Neural cell (in vitro differentiated cells): ENCODE results near the gene ITPR3. TPM values are rescaled to one million over a fixed set of nuclear protein-coding genes. Genes with fewer than 3 reads are reported as not detected.
A peak's percentile ranks its signal among the peaks of the same experiment; 100 is the strongest.

Experiments
- H2AFZ ChIP-seq: fragments of 200-600, 300-800 bp; sonication (generic), shearing (Covaris generic); 2 replicates; pipeline ENCODE4 v1.6.0; 2014; ENCODE audit warnings: low read depth, mild to moderate bottlenecking, antibody characterized with exemption, low read length, moderate library complexity
- H3F3A ChIP-seq: fragments of 200-600 bp; shearing (Covaris generic); 2 replicates; pipeline ENCODE4 v1.6.1; 2016; ENCODE audit warnings: mild to moderate bottlenecking, moderate library complexity, mixed read lengths, antibody characterized with exemption, low read length; ENCODE audit not compliant: insufficient read depth, poor library complexity, severe bottlenecking
- H3K27ac ChIP-seq: fragments of 200-600, 300-800 bp; sonication (generic), shearing (Covaris generic); 2 replicates; pipeline ENCODE4 v1.5.1; 2014; ENCODE audit warnings: mild to moderate bottlenecking, low read length, moderate library complexity
- H3K27me3 ChIP-seq: fragments of 300-800, 200-600 bp; sonication (generic), shearing (Covaris generic); 2 replicates; pipeline ENCODE4 v1.6.0; 2014; ENCODE audit warnings: mild to moderate bottlenecking, low read depth, low read length, moderate library complexity; ENCODE audit not compliant: insufficient read depth
- H3K36me3 ChIP-seq: fragments of 300-800, 200-600 bp; sonication (generic), shearing (Covaris generic); 2 replicates; pipeline ENCODE4 v1.5.1; 2014; ENCODE audit warnings: mild to moderate bottlenecking, antibody characterized with exemption, low read length, moderate library complexity; ENCODE audit not compliant: insufficient read depth
- H3K4me2 ChIP-seq: fragments of 300-800, 200-600 bp; sonication (generic), shearing (Covaris generic); 2 replicates; pipeline ENCODE4 v1.6.0; 2014; ENCODE audit warnings: mild to moderate bottlenecking, low read length
- H3K4me3 ChIP-seq: fragments of 300-800, 200-600 bp; sonication (generic), shearing (Covaris generic); 2 replicates; pipeline ENCODE4 v1.5.1; 2014; ENCODE audit warnings: mild to moderate bottlenecking, low read length, moderate library complexity
- H3K79me2 ChIP-seq: fragments of 200-600 bp; shearing (Covaris generic); replicated peaks from 2 replicates; pipeline ENCODE4 v1.6.0; 2014; ENCODE audit warnings: mild to moderate bottlenecking, low read length, moderate library complexity; ENCODE audit not compliant: insufficient read depth
- H3K9ac ChIP-seq: fragments of 300-800, 200-600 bp; sonication (generic), shearing (Covaris generic); 2 replicates; pipeline ENCODE4 v1.6.1; 2016; ENCODE audit warnings: mild to moderate bottlenecking, low read length, mixed read lengths
- H3K9me2 ChIP-seq: fragments of 200-600 bp; shearing (Covaris generic); 2 replicates; pipeline ENCODE4 v1.6.1; 2016; ENCODE audit warnings: mild to moderate bottlenecking, low read length, mixed read lengths; ENCODE audit not compliant: insufficient read depth
- H3K9me3 ChIP-seq: fragments of 200-600, 300-800 bp; sonication (generic), shearing (Covaris generic); 2 replicates; pipeline ENCODE4 v1.6.1; 2016; ENCODE audit warnings: mild to moderate bottlenecking, mixed run types, low read length, moderate library complexity, mixed read lengths
- H4K20me1 ChIP-seq: fragments of 200-600 bp; shearing (Covaris generic); 2 replicates; pipeline ENCODE4 v1.6.1; 2016; ENCODE audit warnings: mild to moderate bottlenecking, mixed run types; ENCODE audit not compliant: insufficient read depth
- EP300 ChIP-seq: fragments of 450-650 bp; conservative IDR thresholded peaks from 2 replicates; pipeline ENCODE4 v1.6.1; 2014; ENCODE audit warnings: antibody characterized with exemption, mild to moderate bottlenecking, moderate library complexity; ENCODE audit not compliant: poor library complexity, severe bottlenecking
- EZH2 ChIP-seq: fragments of 200-600, 300-800 bp; shearing (Covaris generic), sonication (generic); IDR thresholded peaks from 2 replicates; pipeline ENCODE4 v1.6.1; 2014; ENCODE audit warnings: antibody characterized with exemption, low read length, borderline replicate concordance, mild to moderate bottlenecking; ENCODE audit not compliant: insufficient read depth, poor library complexity, severe bottlenecking
- MXI1 ChIP-seq: fragments of 450-650 bp; conservative IDR thresholded peaks from 2 replicates; pipeline ENCODE4 v1.6.1; 2014; ENCODE audit warnings: antibody characterized with exemption, mild to moderate bottlenecking; ENCODE audit not compliant: poor library complexity, severe bottlenecking
- POLR2AphosphoS5 ChIP-seq: IDR thresholded peaks from 2 replicates; pipeline ENCODE4 v1.6.1; 2012
- RAD21 ChIP-seq: fragments of 450-650 bp; conservative IDR thresholded peaks from 2 replicates; pipeline ENCODE4 v1.6.1; 2014; ENCODE audit warnings: antibody characterized with exemption, mild to moderate bottlenecking, moderate library complexity
- SMC3 ChIP-seq: fragments of 450-650 bp; conservative IDR thresholded peaks from 2 replicates; pipeline ENCODE4 v1.6.1; 2014; ENCODE audit warnings: antibody characterized with exemption, mild to moderate bottlenecking, moderate library complexity; ENCODE audit not compliant: poor library complexity
- TAF1 ChIP-seq: IDR thresholded peaks from 2 replicates; pipeline ENCODE4 v1.6.1; 2012; ENCODE audit warnings: low read depth
- polyA plus RNA-seq: library from polyadenylated mRNA; depleted of rRNA; stranded (reverse); fragments of >200 nt; gene quantifications from 2 replicates; pipeline ENCODE4 v1.2.3, GENCODE V29; 2014
- TF ChIP-seq, protein P1 (sequence below): fragments of 450-650 bp; IDR thresholded peaks from 2 replicates; pipeline ENCODE4 v1.5.1; 2014; ENCODE audit warnings: antibody characterized with exemption, mild to moderate bottlenecking, moderate library complexity; ENCODE audit not compliant: poor library complexity, severe bottlenecking
- TF ChIP-seq, protein P2 (sequence below): IDR thresholded peaks from 2 replicates; pipeline ENCODE4 v1.6.1; 2012; ENCODE audit warnings: borderline replicate concordance

ITPR3 gene
- polyA plus RNA-seq, 1 donor from 2014 or later, result 0.11 TPM

DNA sequence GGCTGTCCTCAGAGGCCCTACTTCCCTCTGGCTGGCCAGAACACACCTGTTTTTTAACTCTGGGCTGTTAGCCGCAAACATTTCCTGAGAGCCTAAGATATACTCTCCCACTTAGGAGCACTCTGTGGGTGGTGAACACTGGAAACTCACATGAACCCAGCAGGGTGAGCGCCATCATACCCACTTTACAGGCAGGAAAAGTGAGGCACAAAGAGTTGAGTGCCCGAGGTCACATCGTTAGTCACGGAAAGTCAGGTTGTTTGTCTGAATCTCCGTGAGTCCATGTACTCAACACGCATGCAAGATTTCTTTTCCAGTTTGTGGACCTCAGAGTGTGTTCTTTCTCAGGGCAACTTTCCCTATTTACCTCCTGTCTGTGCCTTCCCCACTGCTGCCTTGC lies 43.0 kb upstream of the ITPR3 start:
- peak overlapping the region; percentile 98 for H3K4me3 ChIP-seq
- no peaks in the 10 kb centered on the region for H3K9me3 ChIP-seq
- no peaks in the 10 kb centered on the region for H3K36me3 ChIP-seq
- no peak overlapping the region for H3K27ac ChIP-seq
- peaks cover 15% of the 10 kb centered on the region for H3K79me2 ChIP-seq
- H2AFZ ChIP-seq, result no peak overlapping the region
- H3K9ac ChIP-seq, result no peak overlapping the region
- H3K4me2 ChIP-seq, result no peak overlapping the region
- no peaks in the 10 kb centered on the region for H3K27me3 ChIP-seq
- TF ChIP-seq, protein P1, sequence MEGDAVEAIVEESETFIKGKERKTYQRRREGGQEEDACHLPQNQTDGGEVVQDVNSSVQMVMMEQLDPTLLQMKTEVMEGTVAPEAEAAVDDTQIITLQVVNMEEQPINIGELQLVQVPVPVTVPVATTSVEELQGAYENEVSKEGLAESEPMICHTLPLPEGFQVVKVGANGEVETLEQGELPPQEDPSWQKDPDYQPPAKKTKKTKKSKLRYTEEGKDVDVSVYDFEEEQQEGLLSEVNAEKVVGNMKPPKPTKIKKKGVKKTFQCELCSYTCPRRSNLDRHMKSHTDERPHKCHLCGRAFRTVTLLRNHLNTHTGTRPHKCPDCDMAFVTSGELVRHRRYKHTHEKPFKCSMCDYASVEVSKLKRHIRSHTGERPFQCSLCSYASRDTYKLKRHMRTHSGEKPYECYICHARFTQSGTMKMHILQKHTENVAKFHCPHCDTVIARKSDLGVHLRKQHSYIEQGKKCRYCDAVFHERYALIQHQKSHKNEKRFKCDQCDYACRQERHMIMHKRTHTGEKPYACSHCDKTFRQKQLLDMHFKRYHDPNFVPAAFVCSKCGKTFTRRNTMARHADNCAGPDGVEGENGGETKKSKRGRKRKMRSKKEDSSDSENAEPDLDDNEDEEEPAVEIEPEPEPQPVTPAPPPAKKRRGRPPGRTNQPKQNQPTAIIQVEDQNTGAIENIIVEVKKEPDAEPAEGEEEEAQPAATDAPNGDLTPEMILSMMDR, result no peak
- no peak for TF ChIP-seq RAD21
- no peak for TF ChIP-seq TAF1
- no peak for TF ChIP-seq POLR2AphosphoS5
- TF ChIP-seq EP300, result no peak
- TF ChIP-seq, protein P2, sequence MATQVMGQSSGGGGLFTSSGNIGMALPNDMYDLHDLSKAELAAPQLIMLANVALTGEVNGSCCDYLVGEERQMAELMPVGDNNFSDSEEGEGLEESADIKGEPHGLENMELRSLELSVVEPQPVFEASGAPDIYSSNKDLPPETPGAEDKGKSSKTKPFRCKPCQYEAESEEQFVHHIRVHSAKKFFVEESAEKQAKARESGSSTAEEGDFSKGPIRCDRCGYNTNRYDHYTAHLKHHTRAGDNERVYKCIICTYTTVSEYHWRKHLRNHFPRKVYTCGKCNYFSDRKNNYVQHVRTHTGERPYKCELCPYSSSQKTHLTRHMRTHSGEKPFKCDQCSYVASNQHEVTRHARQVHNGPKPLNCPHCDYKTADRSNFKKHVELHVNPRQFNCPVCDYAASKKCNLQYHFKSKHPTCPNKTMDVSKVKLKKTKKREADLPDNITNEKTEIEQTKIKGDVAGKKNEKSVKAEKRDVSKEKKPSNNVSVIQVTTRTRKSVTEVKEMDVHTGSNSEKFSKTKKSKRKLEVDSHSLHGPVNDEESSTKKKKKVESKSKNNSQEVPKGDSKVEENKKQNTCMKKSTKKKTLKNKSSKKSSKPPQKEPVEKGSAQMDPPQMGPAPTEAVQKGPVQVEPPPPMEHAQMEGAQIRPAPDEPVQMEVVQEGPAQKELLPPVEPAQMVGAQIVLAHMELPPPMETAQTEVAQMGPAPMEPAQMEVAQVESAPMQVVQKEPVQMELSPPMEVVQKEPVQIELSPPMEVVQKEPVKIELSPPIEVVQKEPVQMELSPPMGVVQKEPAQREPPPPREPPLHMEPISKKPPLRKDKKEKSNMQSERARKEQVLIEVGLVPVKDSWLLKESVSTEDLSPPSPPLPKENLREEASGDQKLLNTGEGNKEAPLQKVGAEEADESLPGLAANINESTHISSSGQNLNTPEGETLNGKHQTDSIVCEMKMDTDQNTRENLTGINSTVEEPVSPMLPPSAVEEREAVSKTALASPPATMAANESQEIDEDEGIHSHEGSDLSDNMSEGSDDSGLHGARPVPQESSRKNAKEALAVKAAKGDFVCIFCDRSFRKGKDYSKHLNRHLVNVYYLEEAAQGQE, result no peak
- no peak for TF ChIP-seq SMC3
- TF ChIP-seq EZH2, result no peak
- no peak for TF ChIP-seq MXI1
- H4K20me1 ChIP-seq, result no peaks in the 10 kb centered on the region
- no peaks in the 10 kb centered on the region for H3K9me2 ChIP-seq
- no peaks in the 10 kb centered on the region for H3F3A ChIP-seq

DNA sequence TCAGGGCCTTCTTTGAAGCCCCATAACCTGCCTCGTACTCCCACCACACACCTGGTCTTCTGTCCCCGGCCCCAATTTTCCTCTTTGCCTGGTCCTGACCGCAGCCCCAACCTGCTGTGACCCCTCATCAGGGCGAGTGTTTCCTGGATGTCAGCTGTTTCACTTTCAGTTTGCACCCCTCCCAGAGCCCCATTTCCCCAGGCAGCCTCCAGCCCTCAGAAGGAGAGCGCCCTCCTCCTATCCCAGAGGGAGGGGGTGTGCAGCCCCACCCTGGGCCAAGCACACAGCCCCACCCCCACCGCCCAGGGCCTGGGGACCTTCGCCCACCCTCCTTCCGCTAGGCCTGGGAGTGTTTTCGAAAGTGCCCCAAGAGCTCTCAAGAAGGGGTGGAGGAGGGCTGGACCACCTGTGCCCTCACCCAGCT lies 42.5 kb upstream of the ITPR3 start:
- Histone ChIP-seq H3F3A (no peaks in the 10 kb centered on the region), H3K79me2 (peaks cover 15% of the 10 kb centered on the region), H3K36me3 (no peaks in the 10 kb centered on the region), H3K9me3 (no peaks in the 10 kb centered on the region), H3K4me2 (no peak overlapping the region), H3K27me3 (no peaks in the 10 kb centered on the region), H2AFZ (no peak overlapping the region), H4K20me1 (no peaks in the 10 kb centered on the region), H3K27ac (no peak overlapping the region), H3K9me2 (no peaks in the 10 kb centered on the region), H3K4me3 (peak overlapping the region; percentile 98), H3K9ac (no peak overlapping the region)
- TF ChIP-seq RAD21 (no peak), POLR2AphosphoS5 (no peak), SMC3 (no peak), EZH2 (no peak), TAF1 (no peak), EP300 (no peak), MXI1 (no peak)
- TF ChIP-seq, protein P2, result no peak
- TF ChIP-seq, protein P1, result no peak
